GM21717 (cell line): Measurements from ENCODE around the gene NECAP2.

Experiments used
- ATAC-seq: cut with Tn5 transposase; IDR thresholded peaks from one replicate; pipeline ENCODE4 v1.9.1; 2021; ENCODE audit warnings: mild to moderate bottlenecking, moderate library complexity; ENCODE audit not compliant: unreplicated experiment

The NECAP2 gene

GRCh38 chr1:16440470-16441281, at the start of gene NECAP2:
TSS of gene NECAP2 (plus strand) at chr1:16440724. CDS start at chr1:16440762, 38 bp downstream.
- ATAC-seq = peak; percentile 81

- no peak for ATAC-seq
Observed at GRCh38 chr1:16391411-16391810, 49.1 kb upstream of the NECAP2 start.

- ATAC-seq = no peak
Observed at GRCh38 chr1:16392740-16393569, 47.6 kb upstream of the NECAP2 start.

- ATAC-seq = no peak
Observed at GRCh38 chr1:16393570-16394521, 46.7 kb upstream of the NECAP2 start.

GRCh38 chr1:16394977-16395376, 45.5 kb upstream of the NECAP2 start:
- no peak for ATAC-seq

GRCh38 chr1:16396591-16396990, 43.9 kb upstream of the NECAP2 start:
- ATAC-seq = no peak

- no peak for ATAC-seq
Observed at GRCh38 chr1:16397120-16397519, 43.4 kb upstream of the NECAP2 start.

GRCh38 chr1:16398371-16398953, 42.1 kb upstream of the NECAP2 start:
- no peak for ATAC-seq

GRCh38 chr1:16402742-16403141, 37.8 kb upstream of the NECAP2 start:
- no peak for ATAC-seq

GRCh38 chr1:16405441-16405840, 35.1 kb upstream of the NECAP2 start:
- ATAC-seq = no peak

- no peak for ATAC-seq
Observed at GRCh38 chr1:16406868-16407267, 33.7 kb upstream of the NECAP2 start.

- ATAC-seq = no peak
Observed at GRCh38 chr1:16409536-16410152, 30.9 kb upstream of the NECAP2 start.

GRCh38 chr1:16410803-16411202, 29.7 kb upstream of the NECAP2 start:
- no peak for ATAC-seq

GRCh38 chr1:16413191-16413590, 27.3 kb upstream of the NECAP2 start:
- no peak for ATAC-seq

GRCh38 chr1:16418823-16419425, 21.6 kb upstream of the NECAP2 start:
- no peak for ATAC-seq

GRCh38 chr1:16420424-16421118, 20.0 kb upstream of the NECAP2 start:
- ATAC-seq = peak; percentile 82

- ATAC-seq = no peak
Observed at GRCh38 chr1:16421201-16421600, 19.3 kb upstream of the NECAP2 start.

GRCh38 chr1:16422041-16422440, 18.5 kb upstream of the NECAP2 start:
- ATAC-seq = no peak
